Erythroblast (primary cell): ENCODE data around the gene TOMM6.

Source experiments
- GATA1 ChIP-seq: IDR thresholded peaks from 2 replicates; pipeline ENCODE4 v1.6.1; 2011; ENCODE audit warnings: low read depth, mild to moderate bottlenecking, control low read depth, low read length, moderate library complexity
- POLR2A ChIP-seq: IDR thresholded peaks from 2 replicates; pipeline ENCODE4 v1.6.1; 2011; ENCODE audit warnings: mild to moderate bottlenecking, low read length

GRCh38 chr6:41739041-41739440 is 48.5 kb upstream of the TOMM6 start:
- no peak for TF ChIP-seq POLR2A
- TF ChIP-seq GATA1 = no peak
